Inflammatory macrophage treated with lipopolysaccharide for 4 hours (primary cell): ENCODE results near the gene REV3L.
"Not testable (repeated sequence)": the region's sequence is repeated elsewhere in the genome, so short reads cannot be mapped to it uniquely, and the experiment has no call there.

Experiments used
- DNase-seq: peaks from one replicate; pipeline ENCODE4 v3.0.0-alpha.2; 2020

REV3L gene

GRCh38 chr6:111482959-111483735 is at the start of gene REV3L:
Gene REV3L, minus strand, starts transcription at chr6:111483218. Its CDS starts 330 bp downstream, at chr6:111482888.
- DNase-seq, result peak; percentile 82

- DNase-seq, result no peak
These were observed 48.2 kb upstream of the REV3L start for GRCh38 chr6:111531185-111531584.

GRCh38 chr6:111530667-111531066 is 47.6 kb upstream of the REV3L start:
- no peak for DNase-seq

- DNase-seq, result no peak
These were observed 47.2 kb upstream of the REV3L start for GRCh38 chr6:111530218-111530617.

- no peak for DNase-seq
These were observed 44.3 kb upstream of the REV3L start for GRCh38 chr6:111527367-111527766.

- DNase-seq, result peak; percentile 31
These were observed 41.7 kb upstream of the REV3L start for GRCh38 chr6:111524735-111525134.

GRCh38 chr6:111524252-111524651 is 41.2 kb upstream of the REV3L start:
- DNase-seq, result no peak

GRCh38 chr6:111523484-111524167 is 40.6 kb upstream of the REV3L start:
- DNase-seq, result no peak

- no peak for DNase-seq
These were observed 39.5 kb upstream of the REV3L start for GRCh38 chr6:111522393-111523020.

GRCh38 chr6:111521497-111522270 is 38.7 kb upstream of the REV3L start:
- no peak for DNase-seq

- DNase-seq, result no peak
These were observed 37.5 kb upstream of the REV3L start for GRCh38 chr6:111520524-111520923.

- no peak for DNase-seq
These were observed 34.9 kb upstream of the REV3L start for GRCh38 chr6:111517965-111518364.

- no peak for DNase-seq
These were observed 32.2 kb upstream of the REV3L start for GRCh38 chr6:111515259-111515658.

- DNase-seq, result not testable (repeated sequence)
These were observed 31.5 kb upstream of the REV3L start for GRCh38 chr6:111514531-111514930.

GRCh38 chr6:111507219-111507618 is 24.2 kb upstream of the REV3L start:
- not testable (repeated sequence) for DNase-seq

- not testable (repeated sequence) for DNase-seq
These were observed 22.5 kb upstream of the REV3L start for GRCh38 chr6:111505498-111505897.

GRCh38 chr6:111503660-111504059 is 20.6 kb upstream of the REV3L start:
- DNase-seq, result no peak

- no peak for DNase-seq
These were observed 20.2 kb upstream of the REV3L start for GRCh38 chr6:111503194-111503593.

- DNase-seq, result no peak
These were observed 19.1 kb upstream of the REV3L start for GRCh38 chr6:111502154-111502553.

GRCh38 chr6:111499269-111499793 is 16.3 kb upstream of the REV3L start:
- DNase-seq, result no peak

GRCh38 chr6:111494951-111495635 is 12.1 kb upstream of the REV3L start:
- no peak for DNase-seq

- no peak for DNase-seq
These were observed 9.5 kb upstream of the REV3L start for GRCh38 chr6:111492499-111492898.
